ENCODE measurements around the gene DDIAS.
"Not testable (repeated sequence)": the region's sequence is repeated elsewhere in the genome, so short reads cannot be mapped to it uniquely, and the experiment has no call there.

Gene DDIAS

DNA sequence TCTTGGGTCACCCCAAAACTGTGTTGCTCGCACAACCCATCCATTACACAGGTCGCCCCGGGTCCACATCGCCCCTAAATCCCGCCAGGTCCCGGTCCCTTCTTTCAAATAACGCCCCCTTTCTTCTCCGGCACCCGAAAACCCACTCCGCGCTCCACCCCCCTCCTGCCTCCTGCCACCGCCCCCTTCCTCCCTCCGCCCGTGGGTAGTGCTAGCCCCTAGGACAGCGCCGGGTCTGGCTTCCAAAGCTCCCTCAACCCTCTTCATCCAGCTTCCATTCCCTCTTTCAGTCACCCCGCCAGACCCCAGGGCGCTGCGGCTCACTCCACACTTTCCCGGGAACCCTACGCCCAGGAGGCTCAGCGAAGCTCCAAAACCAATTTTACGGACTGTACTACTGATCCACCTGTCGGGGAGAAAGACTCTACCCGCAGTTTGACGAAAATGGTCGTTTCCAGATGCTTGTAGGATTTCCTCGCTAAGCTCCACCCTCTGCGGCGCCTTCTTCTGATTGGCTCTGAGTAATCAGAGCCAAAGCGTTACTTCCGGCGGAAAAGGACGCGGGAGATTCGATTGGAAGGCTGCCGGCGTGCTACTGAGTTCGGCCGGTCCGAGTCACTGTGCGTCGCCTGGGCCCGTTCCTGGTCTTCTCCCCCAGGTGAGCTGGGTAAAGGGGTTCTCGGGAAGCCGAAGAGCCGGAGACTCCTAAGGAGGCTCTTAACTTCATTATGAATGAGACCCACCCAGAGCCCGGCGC lies at the start of gene DDIAS:
DDIAS (plus strand) TSS at position 572 of the 757 bp plus-strand sequence. CDS start 13,003 bp downstream, outside the sequence.
- peak; percentile 88 for DNase-seq (ENCODE audit: low spot score)

DNA sequence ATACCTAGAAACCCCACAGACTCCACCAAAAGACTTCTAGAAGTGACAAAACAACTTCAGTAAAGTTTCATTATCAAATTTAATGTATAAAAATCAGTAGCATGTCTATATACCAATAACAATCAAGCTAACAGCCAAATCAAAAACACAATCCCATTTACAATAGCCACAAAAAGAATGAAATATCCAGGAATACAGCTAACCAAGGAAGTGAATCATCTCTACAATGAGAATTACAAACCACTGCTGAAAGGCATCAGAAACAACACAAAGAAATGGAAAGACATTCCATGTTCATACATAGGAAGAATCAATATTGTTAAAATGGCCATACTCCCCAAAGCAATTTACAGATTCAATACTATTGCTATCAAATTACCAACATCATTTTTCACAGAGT lies 47.3 kb upstream of the DDIAS start:
- no peak for DNase-seq (ENCODE audit: low spot score)

GRCh38 chr11:82854916-82855315 lies 46.6 kb upstream of the DDIAS start:
- DNase-seq (ENCODE audit: low spot score), result not testable (repeated sequence)

DNA sequence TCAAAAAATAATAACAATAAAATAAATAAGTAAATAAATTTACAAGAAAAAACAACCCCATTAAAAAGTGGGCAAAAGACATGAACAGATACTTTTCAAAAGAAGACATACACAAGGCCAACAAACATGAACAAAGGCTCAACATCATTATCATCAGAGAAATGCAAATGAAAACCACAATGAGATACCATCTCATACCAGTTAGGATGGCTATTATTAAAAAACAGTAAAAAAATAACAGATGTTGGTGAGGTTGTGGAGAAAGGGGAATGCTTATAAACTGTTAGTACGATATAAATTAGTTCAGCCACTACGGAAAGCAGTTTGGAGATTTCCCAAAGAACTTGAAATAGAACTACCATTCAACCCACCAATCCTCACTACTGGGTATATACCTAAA lies 45.9 kb upstream of the DDIAS start:
- no peak for DNase-seq (ENCODE audit: low spot score)

DNA sequence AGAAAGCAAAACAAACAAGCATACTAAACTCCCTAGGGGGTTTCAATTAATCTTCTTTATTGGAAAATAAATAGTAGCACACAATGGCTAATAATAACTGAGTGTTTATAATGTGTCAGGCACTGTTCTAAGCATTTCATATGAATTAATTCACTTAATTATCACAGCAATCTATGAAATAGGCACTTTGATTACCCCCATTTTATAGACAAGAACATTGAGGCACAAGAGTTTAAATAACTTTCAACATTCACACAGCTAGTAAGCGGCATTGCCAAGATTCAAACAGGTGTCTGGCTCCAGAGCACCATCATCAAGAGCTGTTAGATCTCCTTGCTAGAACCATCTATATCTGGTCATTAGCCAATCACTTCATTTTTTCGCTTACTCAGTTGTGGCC lies 44.4 kb upstream of the DDIAS start:
- DNase-seq (ENCODE audit: low spot score), result no peak

DNA sequence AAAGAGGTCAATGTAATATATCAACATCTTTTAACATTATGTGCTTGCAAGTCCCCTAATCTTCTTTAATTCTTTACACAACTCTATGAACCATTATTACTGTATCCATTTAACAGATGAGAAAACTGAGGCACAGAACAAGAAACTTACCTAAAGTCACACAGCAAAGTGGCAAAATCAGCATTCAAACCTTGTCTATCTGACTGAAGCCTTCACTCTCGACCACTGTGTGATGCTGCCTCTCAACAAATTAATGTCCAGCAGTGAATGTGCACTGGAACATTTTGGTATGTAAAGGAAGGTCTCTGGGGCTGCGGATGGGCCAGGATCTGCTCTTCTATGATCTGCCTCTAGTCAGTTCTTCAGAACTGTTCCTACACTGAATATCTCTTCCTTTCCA lies 43.4 kb upstream of the DDIAS start:
- no peak for DNase-seq (ENCODE audit: low spot score)

GRCh38 chr11:82858556-82859091 lies 42.9 kb upstream of the DDIAS start:
- no peak for DNase-seq (ENCODE audit: low spot score)

DNA sequence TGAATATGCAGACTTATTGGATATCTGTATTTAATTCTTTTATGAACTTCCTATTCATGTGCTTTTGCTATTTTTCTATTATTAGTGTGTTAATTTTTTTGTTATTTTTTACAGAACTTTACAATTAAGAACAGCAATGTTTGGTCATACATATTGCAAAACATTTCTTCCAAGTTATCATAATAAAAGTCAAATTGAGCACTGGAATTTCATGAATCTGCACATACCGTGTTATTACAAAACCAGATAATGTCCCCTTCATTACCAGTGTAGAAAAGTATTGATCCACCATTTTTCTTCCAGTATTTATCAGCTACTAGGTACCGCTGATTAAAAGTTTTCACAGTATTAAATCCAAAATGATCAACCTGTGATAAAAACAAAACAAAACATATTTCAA lies 41.8 kb upstream of the DDIAS start:
- DNase-seq (ENCODE audit: low spot score), result no peak

GRCh38 chr11:82862379-82862778 lies 39.2 kb upstream of the DDIAS start:
- DNase-seq (ENCODE audit: low spot score), result no peak

DNA sequence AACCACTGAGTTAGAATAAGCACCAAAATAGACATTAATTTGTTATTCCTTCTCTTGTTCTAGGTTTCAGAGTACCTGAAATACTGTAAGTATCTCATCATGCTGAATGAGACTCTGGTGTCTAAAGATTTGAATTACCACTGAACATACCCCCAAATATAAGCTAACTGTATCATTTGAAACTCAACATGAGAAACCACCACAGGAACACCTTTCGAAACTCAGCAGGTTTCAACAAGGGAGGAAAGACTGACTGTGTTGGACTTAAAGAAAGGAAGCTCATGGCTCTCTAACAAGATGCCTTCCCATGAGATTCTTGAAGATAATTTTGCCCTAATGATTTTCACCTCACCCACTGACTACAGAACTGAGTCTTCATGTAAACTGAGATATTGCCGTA lies 38.3 kb upstream of the DDIAS start:
- DNase-seq (ENCODE audit: low spot score), result no peak

DNA sequence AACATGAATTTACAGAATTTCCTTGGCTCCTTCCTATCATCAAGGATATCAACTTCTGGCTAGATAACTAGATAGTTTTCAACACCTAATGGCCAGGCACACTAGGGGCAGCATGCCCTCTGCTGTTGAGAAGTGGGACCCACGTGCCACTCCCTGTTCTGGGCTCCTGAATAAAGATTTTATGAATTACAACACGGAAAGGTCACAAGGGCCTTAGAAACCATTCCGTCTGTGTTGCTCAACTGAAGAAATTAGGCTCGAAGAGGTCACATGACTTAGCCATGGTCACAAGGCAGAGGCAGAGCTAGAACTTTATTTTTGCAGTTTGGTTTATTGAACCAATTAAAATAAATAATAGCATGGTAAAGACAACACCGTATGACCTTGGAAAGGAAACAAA lies 37.3 kb upstream of the DDIAS start:
- no peak for DNase-seq (ENCODE audit: low spot score)

- DNase-seq (ENCODE audit: low spot score), result no peak
These were observed 35.7 kb upstream of the DDIAS start for GRCh38 chr11:82865841-82866240.

- peak; percentile 67 for DNase-seq (ENCODE audit: low spot score)
These were observed 33.9 kb upstream of the DDIAS start for GRCh38 chr11:82867495-82868082.

- no peak for DNase-seq (ENCODE audit: low spot score)
These were observed 31.9 kb upstream of the DDIAS start for GRCh38 chr11:82869657-82870056.

GRCh38 chr11:82871646-82872045 lies 29.9 kb upstream of the DDIAS start:
- DNase-seq (ENCODE audit: low spot score), result no peak

- no peak for DNase-seq (ENCODE audit: low spot score)
These were observed 29.0 kb upstream of the DDIAS start for GRCh38 chr11:82872377-82873150.

DNA sequence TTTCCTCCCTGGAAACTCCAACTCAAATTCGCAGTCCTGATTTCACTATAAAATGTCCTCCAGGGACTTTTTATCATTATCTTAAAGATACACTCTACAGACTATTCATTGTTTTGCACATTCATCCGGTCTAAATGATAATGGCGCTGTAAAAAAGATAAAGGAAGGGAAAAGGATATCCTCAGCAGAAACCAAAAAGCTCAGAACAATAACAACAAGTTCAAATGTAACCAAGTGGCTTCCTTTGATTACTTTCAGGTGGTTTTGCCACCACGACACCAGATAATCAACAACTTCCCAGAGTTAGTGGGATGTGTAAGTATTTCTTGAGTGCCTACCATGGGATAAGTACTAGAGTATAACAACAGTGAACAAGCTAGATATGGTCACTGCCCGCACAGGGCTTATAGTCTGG lies 27.6 kb upstream of the DDIAS start:
- DNase-seq (ENCODE audit: low spot score), result no peak

DNA sequence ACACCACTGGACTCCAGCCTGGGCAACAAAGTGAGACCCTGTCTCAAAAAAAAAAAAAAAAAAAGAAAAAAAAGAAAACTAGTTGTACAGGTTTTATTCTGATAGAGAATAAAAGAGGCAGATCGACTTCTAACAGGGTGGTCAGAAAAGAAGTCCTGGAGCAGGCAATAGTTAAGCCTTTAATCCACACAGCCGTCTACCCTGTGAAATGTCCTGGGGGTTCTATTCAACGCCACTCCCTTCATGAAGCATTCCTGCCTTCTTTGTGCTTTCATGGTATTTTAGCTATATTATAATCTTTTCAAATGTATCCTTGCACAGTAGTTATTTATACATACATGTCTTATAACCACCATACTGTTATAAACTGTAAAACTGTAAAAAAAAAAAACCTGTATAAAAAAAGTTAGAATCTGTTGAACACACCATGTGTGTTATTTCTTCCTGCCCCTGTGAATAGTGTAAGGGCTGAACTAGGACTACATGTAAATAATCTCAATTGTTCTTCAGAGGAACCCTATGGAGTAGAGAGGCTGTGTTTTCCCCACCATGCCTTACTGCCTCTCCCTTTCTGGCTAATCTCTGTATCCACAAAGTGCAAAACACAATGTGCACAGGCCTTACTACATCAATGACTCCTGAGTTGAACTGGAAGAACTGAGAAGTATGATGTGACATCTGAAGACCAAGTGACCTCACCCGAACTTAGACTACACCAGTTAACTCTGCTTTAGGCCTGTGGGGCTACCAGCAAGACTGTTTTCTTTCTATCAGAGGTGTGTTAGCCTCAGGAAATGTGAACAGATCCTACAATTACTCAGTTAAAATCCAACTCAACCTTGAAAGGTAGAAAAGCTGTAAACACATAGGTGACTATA lies 26.7 kb upstream of the DDIAS start:
- no peak for DNase-seq (ENCODE audit: low spot score)

DNA sequence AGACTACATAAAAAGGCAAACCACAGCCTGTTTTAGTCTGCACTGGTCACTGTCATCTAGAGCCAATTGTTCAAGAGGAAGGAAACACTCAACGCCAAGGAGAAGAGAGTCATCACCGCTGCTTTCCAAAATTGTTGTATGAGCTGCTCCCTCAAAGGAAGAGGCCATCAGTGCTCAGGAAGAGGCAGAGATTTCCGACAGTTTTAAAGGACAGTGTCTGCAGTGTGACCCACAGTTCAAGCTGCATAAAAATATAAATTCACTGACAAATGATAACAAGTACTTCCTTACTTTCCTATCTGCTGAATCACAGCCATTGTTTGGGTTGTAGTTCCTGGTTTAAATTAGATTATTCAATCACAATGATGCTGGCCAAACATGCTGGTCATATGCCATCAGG lies 17.7 kb upstream of the DDIAS start:
- DNase-seq (ENCODE audit: low spot score), result no peak

GRCh38 chr11:82889133-82890001 lies 12.2 kb upstream of the DDIAS start:
- DNase-seq (ENCODE audit: low spot score), result no peak

- no peak for DNase-seq (ENCODE audit: low spot score)
These were observed 11.6 kb upstream of the DDIAS start for GRCh38 chr11:82890002-82890341.
